HT1080 (cell line): ENCODE results near the gene HSPA12A. TPM values are rescaled to one million over a fixed set of nuclear protein-coding genes. Genes with fewer than 3 reads are reported as not detected.
A peak's percentile ranks its signal among the peaks of the same experiment; 100 is the strongest.

Experiments used
- DNase-seq: peaks from one replicate; pipeline ENCODE4 v3.0.0-alpha.2; 2015; ENCODE audit warnings: low read depth
- total RNA-seq: library from RNA; depleted of rRNA; stranded (reverse); fragments of >200 nt; shearing (Covaris generic); gene quantifications from 2 replicates; pipeline ENCODE4 v1.2.3, GENCODE V29; 2014

The HSPA12A gene
- total RNA-seq, 1 experiment from 2014 or later, result 3.4 TPM

DNA sequence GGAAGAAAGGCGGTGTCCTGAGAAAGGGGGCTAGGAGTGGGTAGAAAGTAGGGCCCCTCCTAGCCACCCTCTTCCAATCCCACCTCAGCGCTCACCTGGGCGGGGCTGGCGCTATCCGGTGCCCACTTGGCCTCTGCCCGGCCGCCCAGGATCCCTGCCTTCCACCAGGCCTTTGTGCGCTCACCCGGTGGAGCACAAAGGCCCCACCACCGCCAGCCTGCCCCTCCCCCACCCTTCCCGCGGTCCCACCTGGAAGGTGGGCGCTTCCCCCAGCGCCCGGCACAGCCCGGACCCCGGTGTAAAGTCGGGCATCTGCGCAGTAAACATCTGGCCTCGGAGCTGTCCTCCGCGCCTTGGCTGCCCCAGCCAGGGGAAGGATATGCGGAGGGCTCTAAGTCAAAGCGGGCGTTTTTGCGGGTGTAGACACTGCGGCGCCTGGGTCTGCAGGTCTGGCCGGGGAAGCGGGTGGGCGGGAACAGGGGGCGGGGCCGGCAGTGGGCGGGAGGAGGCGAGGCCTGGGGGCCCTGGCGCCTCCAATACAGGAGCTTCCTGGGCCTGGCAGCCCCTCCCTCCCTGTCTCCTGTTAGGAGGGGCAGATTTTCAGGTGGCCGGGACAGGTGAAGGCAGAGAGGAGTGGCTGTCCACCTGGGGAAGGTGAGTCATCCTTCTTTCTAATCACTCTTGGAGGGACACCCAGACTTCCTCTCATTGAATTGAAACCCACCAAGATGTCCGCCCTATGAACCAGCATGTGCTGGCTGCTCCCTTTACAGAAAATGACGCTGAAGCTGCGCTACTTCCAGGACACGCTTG, 72.3 kb downstream of the HSPA12A start:
- no peak for DNase-seq

- DNase-seq, result peak; percentile 18
Measured at GRCh38 chr10:116669080-116669479, 73.3 kb downstream of the HSPA12A start.

- no peak for DNase-seq
Measured at GRCh38 chr10:116668446-116668845, 73.9 kb downstream of the HSPA12A start.

- no peak for DNase-seq
Measured at GRCh38 chr10:116668018-116668417, 74.3 kb downstream of the HSPA12A start.

GRCh38 chr10:116667484-116667883, 74.9 kb downstream of the HSPA12A start:
- no peak for DNase-seq

- no peak for DNase-seq
Measured at GRCh38 chr10:116665541-116666125, 76.7 kb downstream of the HSPA12A start.

DNA sequence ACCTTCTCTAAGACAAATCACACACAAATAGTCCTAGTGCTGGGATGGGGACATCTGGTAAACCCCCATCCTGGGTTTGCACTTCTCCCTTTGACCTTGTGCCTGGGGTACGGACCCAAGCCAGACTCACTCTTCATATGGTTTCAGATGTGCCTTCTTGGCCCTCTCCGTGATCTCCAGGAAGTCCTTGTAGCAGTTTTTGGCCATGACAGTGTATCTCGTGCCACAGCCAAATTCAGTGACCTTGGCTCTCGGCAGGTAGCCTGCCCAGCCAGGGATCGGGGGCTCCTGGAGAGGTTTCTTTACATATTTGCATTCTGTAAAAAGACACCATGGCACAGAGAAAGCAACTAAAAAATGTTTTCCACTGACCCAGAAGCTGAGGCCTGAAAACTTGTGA, 77.7 kb downstream of the HSPA12A start:
- DNase-seq, result no peak

DNA sequence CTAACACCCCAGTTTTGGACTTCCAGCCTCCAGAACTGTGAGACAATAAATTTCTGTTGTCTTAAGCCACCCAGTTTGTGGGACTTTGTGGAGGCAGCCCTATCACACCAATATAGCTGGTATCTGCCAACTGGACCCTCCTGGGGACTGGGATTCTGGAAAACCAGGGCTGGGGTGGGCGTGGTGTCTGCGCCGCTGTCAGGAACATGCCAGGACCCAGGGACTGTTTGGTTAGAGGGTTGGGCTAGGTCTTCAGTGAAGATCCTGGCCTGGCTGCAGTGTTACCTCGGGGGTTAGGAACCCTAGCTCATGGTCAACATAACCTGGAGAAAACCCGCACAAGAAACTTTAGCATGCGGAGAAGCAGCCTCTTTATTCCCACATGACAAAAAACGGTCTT, 79.0 kb downstream of the HSPA12A start:
- DNase-seq, result no peak

DNA sequence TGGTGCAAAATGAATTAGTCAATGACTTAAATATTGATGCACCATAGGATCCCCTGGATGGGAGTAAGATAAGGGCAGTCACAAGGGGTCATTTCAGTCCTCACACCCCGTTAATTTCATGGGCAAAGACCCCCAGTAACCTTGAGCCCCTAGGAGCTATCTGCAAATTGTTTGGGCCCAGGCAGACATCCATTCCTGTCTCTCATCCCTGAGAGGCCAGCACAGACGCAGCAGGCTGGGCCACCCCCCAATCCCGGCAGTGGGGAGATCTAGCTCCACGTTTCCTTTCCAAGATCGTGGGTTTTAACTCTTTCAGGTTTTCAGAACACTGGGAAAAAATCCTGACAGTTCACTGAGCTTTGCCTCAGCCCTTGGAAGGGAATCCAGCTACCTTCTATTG, 81.5 kb downstream of the HSPA12A start:
- no peak for DNase-seq

DNA sequence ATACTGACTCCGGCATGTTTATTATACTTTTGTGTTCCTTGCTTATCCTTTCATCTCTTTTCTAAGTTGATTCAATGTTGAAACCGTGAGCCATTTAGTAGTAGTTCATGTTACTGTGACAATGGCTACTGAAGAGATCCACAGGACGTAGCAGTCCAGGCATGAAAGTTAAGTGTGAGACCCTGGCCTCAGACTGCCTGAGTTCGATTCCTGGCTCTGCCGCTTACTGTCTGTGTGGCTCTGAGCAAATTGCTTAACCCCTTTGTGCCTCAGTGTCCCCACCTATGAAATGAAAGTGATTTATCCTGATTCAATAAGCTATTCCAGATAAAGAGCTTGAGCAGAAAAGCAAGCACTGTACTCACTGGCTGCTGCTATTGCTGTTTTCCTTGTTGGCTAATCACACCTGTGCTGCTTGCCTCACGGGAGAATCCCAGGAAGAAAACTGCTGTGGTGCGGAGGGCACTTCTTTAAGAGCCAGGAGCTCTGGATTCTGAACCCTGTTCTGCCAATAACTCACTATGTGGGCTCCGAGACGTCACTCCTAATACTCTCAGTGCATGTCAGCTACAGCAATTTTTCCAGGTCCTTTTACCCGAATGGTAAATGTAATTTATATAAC, 83.2 kb downstream of the HSPA12A start:
- DNase-seq, result no peak

DNA sequence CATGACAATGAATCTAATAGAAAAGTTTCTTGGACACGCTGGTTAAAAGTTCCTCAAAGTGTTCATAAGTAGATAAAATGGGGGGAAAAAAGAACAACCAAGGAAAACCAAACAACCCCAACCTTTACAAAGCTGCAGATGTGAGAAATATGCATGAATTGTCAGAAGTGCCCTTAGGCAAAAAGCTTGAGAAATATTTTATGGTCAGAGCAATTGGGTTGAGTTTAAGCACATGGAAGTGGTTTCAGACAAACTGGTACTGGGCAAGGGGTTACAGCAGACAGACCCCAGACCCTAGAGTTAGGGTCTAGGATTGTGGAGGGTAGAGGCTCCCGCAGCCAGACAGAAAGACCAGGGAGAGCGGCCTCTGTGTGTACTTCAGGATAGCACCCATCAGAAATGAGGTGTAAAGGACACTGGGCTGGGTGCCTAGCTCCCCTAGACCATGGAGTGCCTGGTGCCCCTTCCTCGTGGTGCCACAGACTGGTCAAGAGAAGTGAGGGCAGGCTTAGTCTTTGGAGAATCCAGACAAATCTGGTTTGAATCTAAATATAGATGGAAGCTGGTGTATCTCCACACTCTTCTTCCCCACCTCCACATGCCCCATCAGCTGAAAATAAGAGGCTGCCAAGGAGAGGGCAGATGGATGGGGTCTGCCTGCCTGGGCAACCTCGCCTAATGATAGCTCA, 84.4 kb downstream of the HSPA12A start:
- DNase-seq, result no peak

DNA sequence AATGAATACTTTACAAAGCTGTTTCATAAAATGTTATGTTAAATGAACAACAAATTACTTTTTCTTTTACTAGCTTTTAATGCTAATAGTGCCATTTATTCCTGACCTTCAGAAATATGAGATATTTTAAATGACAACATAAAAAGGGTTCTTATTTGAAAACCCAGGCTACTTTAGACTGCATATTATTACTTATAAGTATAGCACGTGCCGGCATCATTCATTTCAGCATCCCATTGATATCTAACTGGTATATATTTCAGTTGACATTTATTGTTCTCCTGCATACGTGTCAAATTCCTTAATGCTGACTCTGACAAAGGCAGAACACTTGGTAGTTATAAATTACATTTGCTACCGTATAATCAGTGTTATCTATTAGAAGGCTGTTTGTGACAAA, 86.3 kb downstream of the HSPA12A start:
- DNase-seq, result no peak

DNA sequence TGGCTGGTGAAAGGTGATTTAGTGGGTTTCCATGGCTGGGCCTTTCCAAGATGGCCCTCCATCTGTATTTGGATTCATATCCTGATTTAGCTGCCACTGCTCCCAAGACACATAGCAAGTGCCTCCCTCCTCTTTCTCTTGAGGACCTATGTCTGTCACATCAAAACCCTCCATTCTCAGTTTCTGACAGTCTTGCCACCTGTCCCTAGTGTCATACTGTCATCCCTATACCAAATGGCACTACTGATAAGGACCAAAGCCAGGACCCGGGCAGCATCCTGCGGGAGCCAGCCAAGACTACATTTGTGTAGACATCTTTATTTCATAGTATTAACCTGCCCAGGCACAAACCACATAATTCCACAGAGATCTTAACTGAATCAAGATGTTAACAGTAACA, 86.8 kb downstream of the HSPA12A start:
- no peak for DNase-seq

DNA sequence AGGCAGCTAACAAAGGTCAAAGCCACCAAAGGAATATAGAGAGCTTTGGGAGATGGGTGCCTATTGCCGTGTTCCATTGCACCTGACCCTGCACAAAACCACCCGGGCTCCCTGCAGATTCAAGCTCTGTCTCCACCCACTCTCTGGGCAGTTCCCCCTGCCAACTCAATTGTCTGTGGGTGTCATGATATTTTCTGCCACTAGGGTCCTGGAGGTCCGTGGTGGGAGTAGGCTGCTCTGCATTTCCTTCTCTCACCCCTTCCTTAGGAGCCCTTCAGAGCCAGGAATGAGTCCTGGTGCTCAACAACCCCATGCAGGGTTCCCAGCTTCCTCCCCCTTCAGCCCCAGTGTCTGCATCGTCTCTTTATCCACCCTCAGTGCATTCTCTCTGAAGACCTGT, 87.5 kb downstream of the HSPA12A start:
- peak; percentile 8 for DNase-seq

- no peak for DNase-seq
Measured at GRCh38 chr10:116653885-116654284, 88.5 kb downstream of the HSPA12A start.

- DNase-seq, result no peak
Measured at GRCh38 chr10:116648903-116649302, 93.5 kb downstream of the HSPA12A start.

DNA sequence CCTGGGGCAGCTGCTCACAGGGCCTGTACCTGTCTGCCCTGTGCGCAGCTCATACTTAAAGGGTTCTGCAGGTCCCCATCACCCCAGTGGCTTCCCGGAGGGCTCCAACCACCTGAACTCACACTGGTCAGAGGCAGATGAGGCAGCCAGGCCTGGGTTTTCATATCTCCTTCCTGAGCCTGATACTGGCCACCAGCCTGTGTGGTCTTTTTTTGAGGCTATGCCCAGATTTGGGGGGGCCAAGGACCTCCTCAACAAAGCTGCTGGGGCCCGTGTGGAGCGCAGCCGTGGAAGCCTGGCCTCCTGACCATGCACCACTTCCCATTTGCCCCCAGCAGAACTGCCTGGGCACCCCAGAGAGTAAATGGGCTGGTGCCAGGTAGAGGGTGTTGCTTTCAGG, 95.9 kb downstream of the HSPA12A start:
- no peak for DNase-seq

DNA sequence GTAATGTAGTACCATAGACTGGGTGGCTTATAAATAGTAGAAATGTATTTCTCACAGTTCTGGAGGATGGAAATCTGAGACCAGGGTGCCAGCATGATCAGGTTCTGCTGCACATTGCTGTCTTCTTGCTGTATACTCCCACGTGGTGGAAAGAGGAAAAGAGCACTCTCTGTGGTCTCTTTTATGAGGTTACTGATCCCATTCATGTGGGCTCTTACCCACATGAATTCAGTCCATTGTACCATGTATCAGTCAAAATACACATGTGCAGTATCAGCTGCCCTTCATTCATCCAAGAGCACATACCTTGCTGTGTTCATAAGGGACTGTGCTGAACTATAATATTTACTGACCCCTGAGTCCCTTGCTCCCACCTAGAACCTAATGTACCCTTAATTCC, 104.5 kb downstream of the HSPA12A start:
- DNase-seq, result peak; percentile 15

- DNase-seq, result no peak
Measured at GRCh38 chr10:116636976-116637375, 105.4 kb downstream of the HSPA12A start.

- no peak for DNase-seq
Measured at GRCh38 chr10:116636385-116636784, 106.0 kb downstream of the HSPA12A start.

DNA sequence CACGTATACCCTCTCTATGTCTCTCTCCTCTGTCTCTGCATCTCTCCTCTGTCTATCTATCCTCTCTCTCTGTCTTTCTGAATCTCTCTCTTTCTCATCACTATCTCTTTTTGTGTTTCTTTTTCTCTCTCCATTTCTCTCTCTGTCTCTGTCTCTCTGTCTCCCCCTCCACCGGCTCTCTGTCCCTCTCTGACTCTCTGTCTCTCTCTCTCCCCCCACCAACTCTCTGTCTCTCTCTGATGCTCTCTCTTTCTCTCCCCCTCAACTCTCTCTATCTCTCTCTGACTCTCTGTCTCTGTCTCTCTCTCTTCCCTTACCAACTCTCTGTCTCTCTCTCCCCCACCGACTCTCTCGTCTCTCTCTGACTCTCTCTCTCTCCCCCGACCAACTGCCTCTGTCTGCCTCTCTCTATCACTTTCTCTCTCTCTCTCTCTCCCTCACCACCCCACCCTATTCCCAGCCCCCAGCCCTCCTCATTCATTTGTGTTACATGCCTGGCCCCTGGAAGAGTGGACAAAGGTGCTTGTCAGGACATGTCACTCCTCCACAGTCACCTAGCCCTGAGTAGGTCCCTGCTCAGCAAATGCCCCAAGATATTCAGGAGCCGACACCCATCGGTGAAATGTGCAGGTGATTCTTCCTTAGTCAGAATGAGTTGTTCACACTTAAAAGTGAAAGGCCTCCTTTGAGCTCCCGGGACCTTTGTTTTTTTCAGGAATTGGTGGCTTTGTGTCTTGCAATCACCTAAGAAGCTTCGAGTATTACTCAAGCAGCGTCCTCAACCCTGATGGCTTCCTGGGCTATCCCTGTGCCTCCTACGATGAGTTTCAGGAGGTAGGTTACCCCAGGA, 108.0 kb downstream of the HSPA12A start:
- DNase-seq, result no peak
